T-helper 17 cell (primary cell): ENCODE measurements around the gene ZCCHC2. TPM values are rescaled to one million over a fixed set of nuclear protein-coding genes. Genes with fewer than 3 reads are reported as not detected.

ENCODE experiments used
- ATAC-seq: fragments of 150-1000 bp; cut with Tn5 transposase; 2 replicates; pipeline ENCODE4 v1.10.0; 2021; ENCODE audit warnings: mild to moderate bottlenecking, moderate library complexity
- DNase-seq, 3 donors: peaks; one replicate each; pipeline versions ENCODE4 v3.0.0 to v3.0.0-alpha.2; 2020 to 2021
- H3K9me3 ChIP-seq: one replicate; pipeline ENCODE4 v1.7.0; 2013; ENCODE audit warnings: low read length, mild to moderate bottlenecking; ENCODE audit not compliant: control insufficient read depth, poor library complexity, severe bottlenecking
- H3K27ac Mint-ChIP-seq: one replicate; pipeline ENCODE4 v1.8.0; 2022; ENCODE audit warnings: mild to moderate bottlenecking, moderate library complexity, mixed read lengths
- H3K27me3 Mint-ChIP-seq: one replicate; pipeline ENCODE4 v1.8.0; 2022; ENCODE audit warnings: mixed read lengths
- H3K36me3 Mint-ChIP-seq: one replicate; pipeline ENCODE4 v1.8.0; 2022; ENCODE audit warnings: low read depth, mixed read lengths
- H3K4me1 Mint-ChIP-seq: one replicate; pipeline ENCODE4 v1.8.0; 2022; ENCODE audit warnings: mild to moderate bottlenecking, mixed read lengths
- H3K4me3 Mint-ChIP-seq: one replicate; pipeline ENCODE4 v1.8.0; 2022; ENCODE audit warnings: mild to moderate bottlenecking, moderate library complexity, mixed read lengths
- total RNA-seq, 4 donors: library from RNA in 2 of 4; stranded (reverse) in 2 of 4; gene quantifications; one replicate each; pipeline ENCODE4 v1.2.3 and lab custom pipeline; 2022 to 2026

The ZCCHC2 gene
- total RNA-seq, 2 donors from 2014 or later = 69.3 to 71.5 TPM

DNA sequence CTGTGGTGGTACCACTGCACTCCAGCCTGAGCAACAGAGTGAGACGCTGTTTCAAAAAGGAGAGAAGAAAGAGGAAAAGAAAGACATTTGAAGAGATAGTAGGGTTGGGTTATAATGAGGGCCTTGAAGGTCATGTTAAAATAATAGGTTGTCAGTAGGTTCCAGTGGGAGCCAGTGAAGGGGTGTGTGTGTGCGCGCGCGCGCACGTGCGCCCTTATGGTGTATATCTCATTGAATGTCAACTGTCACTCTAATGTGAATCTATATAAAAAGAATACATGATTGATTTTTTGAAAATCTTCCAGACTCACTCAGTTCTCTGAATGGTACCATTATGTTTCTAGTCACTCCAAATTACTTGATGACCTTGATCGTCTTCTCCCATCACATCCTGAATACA is 9.1 kb downstream of the ZCCHC2 start:
- H3K4me1 Mint-ChIP-seq = peaks cover 35% of the 10 kb centered on the region
- DNase-seq = no peak
- no peaks in the 10 kb centered on the region for H3K9me3 ChIP-seq
- H3K27ac Mint-ChIP-seq = no peak overlapping the region
- no peaks in the 10 kb centered on the region for H3K27me3 Mint-ChIP-seq
- no peak overlapping the region for H3K4me3 Mint-ChIP-seq
- peaks cover 4% of the 10 kb centered on the region for H3K36me3 Mint-ChIP-seq
- ATAC-seq = no peak

DNA sequence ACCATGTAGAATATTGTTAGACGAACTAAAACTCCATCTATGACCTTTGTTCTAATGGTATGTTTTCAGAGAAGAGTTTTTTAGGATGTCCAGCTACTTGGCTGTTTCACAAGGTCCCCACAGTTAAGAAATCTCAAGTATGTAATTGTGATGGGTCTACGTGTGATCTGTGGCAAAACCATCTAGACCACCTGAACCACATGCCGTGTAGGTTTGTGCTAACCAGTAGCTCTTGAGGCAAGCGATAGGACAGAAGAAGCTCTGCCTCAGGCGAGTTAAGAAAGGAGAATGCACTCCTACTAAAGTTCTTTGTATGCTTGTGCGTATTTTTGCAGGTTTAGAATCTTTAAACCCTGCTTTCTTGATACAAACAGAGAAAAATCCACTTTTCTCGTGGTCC is 13.2 kb downstream of the ZCCHC2 start:
- Mint-ChIP-seq H3K4me3 (no peak overlapping the region), H3K27ac (no peak overlapping the region), H3K36me3 (peaks cover 4% of the 10 kb centered on the region), H3K4me1 (peaks cover 32% of the 10 kb centered on the region), H3K27me3 (no peaks in the 10 kb centered on the region)
- no peaks in the 10 kb centered on the region for H3K9me3 ChIP-seq
- DNase-seq (no peak), ATAC-seq (no peak)

DNA sequence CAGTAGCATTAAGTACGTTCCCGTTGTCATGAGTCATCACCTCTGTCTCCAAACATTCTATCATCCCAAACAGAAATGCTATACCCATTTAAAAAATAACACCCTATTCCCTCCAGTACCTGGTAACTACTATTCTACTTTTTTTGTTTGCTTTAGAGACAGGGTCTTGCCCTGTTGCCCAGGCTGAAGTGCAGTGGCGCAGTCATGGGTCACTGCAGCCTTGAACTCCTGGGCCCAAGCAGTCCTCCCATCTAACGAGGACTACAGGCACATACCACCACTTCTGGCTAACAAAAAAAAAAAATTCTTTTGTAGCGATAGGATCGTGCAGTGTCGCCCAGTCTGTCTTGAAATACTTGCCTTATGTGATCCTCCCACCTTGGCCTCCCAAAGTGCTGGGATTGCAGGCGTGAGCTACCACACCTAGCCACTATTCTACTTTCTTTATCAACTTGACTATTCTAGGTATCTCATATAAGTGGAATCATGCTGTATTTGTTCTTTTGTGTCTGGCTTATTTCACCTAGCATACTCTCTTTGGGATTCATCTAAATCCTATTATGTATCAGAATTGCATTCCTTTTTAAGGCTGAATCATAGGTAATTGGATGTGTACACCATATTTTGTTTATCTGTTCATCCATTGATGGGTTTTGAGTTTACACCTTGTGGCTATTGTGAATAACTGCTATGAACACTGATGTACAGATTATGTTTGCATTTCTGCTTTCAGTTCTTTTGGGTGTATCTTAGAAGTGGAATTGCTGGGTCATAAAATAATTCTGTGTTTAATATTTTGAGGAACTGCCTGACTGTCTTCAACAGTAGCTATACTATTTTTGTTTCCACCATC is 14.4 kb downstream of the ZCCHC2 start:
- H3K9me3 ChIP-seq = no peaks in the 10 kb centered on the region
- no peak overlapping the region for H3K27ac Mint-ChIP-seq
- DNase-seq = no peak
- no peak overlapping the region for H3K4me3 Mint-ChIP-seq
- peaks cover 30% of the 10 kb centered on the region for H3K4me1 Mint-ChIP-seq
- no peak for ATAC-seq
- peaks cover 5% of the 10 kb centered on the region for H3K36me3 Mint-ChIP-seq
- no peaks in the 10 kb centered on the region for H3K27me3 Mint-ChIP-seq

DNA sequence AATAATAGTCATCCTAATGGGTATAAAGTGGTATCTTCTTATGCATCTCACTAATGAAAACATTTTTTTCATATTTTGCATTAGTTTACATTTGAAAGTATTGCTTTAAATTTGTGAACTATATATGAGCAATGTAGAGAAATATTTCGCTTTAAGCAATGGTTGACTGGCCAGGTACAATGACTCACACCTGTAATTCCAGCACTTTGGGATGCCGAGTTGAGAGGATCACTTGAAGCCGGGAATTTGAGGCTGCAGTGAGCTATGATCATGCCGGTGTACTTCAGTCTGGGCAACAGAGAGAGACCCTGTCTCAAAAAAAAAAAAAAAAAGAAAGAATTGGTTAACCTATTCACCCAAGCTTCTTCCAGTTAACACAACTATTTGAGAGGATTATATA is 15.1 kb downstream of the ZCCHC2 start:
- no peaks in the 10 kb centered on the region for H3K9me3 ChIP-seq
- Mint-ChIP-seq H3K4me3 (no peak overlapping the region), H3K27me3 (no peaks in the 10 kb centered on the region), H3K4me1 (peaks cover 30% of the 10 kb centered on the region), H3K27ac (no peak overlapping the region), H3K36me3 (peaks cover 5% of the 10 kb centered on the region)
- DNase-seq (no peak), ATAC-seq (no peak)

DNA sequence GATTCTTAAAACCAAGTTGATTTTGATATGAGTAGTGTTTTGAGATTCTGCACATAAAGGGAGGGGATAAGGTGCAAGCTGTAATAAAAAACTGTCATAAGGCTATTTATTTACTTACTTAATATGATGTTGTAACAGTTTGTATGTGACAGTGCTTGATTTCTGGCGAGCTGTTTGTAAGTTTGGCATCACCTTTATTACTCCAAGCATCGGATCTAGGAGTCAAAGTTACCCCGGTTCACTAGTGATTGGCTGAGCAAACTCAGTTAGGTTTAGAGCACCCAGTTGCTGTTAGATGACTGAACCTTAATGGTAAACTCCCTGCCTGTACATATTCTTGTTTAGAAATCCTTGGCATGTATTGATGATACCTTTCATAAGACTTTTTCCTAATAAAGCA is 16.1 kb downstream of the ZCCHC2 start:
- no peak overlapping the region for H3K4me3 Mint-ChIP-seq
- DNase-seq (no peak), ATAC-seq (no peak)
- no peaks in the 10 kb centered on the region for H3K27me3 Mint-ChIP-seq
- peaks cover 12% of the 10 kb centered on the region for H3K36me3 Mint-ChIP-seq
- H3K4me1 Mint-ChIP-seq = peaks cover 33% of the 10 kb centered on the region
- no peak overlapping the region for H3K27ac Mint-ChIP-seq
- no peaks in the 10 kb centered on the region for H3K9me3 ChIP-seq

DNA sequence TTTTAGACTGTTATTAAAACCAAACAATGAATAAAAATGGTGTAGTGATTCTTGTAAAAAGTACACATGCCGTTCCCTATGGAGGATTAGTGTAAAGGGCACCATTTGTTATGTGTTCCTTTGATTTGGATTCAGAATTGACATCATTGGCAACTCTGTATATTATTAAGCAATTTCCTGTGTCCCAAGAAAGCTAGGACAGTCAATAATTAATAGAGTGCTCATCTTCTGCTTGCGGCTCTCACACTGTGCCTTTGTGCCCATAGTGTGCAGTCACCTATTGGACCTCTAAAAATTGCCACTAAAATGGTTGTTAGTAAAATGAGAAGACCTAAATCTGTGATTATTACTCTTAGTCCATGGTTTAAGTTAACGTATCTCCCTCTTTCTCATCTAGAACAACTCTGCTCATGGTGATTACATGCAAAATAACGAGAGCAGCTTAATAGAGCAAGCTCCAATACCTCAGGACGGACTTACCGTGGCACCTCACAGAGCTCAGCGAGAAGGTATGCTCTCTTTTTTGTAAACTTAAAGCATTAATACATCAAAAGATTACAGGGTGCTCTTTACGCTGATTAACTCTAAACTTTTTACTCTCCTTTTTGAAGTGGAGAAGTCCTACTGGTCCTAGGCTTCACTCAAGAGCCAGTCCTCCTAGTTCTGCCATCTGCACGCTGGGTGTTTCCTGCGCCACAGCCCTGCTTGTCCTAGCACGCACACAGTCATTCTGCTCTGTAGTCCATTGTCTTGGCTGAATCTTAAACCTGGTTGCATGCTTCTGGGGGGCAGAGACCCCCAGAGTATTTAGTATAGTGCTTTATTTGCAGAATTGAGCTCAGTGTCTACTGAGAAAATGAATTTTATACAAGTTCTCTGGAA is 16.7 kb downstream of the ZCCHC2 start:
- H3K4me3 Mint-ChIP-seq = no peak overlapping the region
- no peaks in the 10 kb centered on the region for H3K27me3 Mint-ChIP-seq
- ATAC-seq (no peak), DNase-seq (no peak)
- peaks cover 28% of the 10 kb centered on the region for H3K4me1 Mint-ChIP-seq
- no peak overlapping the region for H3K27ac Mint-ChIP-seq
- peaks cover 12% of the 10 kb centered on the region for H3K36me3 Mint-ChIP-seq
- no peaks in the 10 kb centered on the region for H3K9me3 ChIP-seq

DNA sequence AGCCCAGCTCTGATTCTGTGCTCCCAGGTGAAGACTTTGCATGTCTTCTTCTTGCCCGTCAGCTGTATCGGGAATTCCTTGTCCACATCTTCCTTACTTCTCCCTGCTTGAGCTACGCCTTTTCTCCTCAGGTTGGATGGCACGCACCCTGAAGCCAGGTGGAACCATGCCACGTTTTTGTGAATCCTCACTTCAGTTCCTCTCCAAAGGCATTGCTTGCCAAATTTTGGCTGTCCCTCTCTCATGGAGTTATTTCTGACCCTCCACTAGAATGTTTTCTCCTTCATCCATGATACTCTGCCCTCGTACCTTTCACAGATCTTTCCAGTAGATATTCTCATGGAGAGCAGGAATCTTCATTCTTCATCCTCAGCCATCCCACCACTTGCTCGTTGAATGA is 20.2 kb downstream of the ZCCHC2 start:
- no peaks in the 10 kb centered on the region for H3K9me3 ChIP-seq
- H3K27me3 Mint-ChIP-seq = no peaks in the 10 kb centered on the region
- no peak overlapping the region for H3K4me3 Mint-ChIP-seq
- no peak for ATAC-seq
- H3K4me1 Mint-ChIP-seq = peaks cover 17% of the 10 kb centered on the region
- H3K27ac Mint-ChIP-seq = no peak overlapping the region
- H3K36me3 Mint-ChIP-seq = peaks cover 12% of the 10 kb centered on the region
- no peak for DNase-seq

DNA sequence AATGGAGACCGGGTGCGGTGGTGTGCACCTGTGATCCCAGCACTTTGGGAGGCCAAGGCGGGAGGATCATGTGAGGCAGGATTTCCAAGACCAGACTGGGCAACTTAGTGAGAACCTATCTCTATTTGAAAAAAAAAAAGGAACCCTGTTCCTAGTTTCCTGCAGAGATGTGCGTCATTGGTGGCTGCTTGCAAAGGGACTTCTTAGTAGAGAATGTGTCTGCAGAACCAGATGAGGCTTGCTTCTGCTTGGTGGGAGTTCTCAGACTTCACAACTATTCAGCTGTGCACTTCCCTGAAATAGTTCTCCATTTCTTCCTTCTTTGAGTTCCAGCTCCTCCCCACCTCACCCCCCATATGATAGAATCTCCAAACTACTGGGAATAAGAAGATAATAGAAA is 22.3 kb downstream of the ZCCHC2 start:
- peaks cover 15% of the 10 kb centered on the region for H3K36me3 Mint-ChIP-seq
- no peaks in the 10 kb centered on the region for H3K9me3 ChIP-seq
- H3K4me3 Mint-ChIP-seq = no peak overlapping the region
- H3K27ac Mint-ChIP-seq = no peak overlapping the region
- peaks cover 15% of the 10 kb centered on the region for H3K4me1 Mint-ChIP-seq
- ATAC-seq (no peak), DNase-seq (no peak)
- H3K27me3 Mint-ChIP-seq = no peaks in the 10 kb centered on the region

DNA sequence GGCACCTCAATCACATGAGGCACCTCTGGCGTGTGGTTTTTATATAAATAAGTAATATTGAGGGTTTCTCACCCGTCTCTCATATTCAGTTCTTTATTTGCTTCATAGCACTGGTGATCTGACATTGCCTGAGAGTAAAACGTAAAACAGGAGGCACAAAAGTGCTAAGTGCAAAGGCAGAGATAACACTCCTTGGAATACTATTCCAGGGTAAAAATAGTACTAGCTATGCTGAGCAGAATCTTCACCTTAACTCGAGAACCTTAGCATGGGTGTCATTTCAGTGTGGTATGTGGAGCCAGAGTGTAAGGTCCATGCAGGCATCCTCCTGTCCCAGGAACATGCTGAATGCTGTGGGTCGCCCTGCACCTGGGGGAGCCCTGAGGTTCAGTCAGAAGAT is 26.9 kb downstream of the ZCCHC2 start:
- Mint-ChIP-seq H3K27me3 (no peaks in the 10 kb centered on the region), H3K27ac (no peak overlapping the region), H3K36me3 (peaks cover 12% of the 10 kb centered on the region), H3K4me1 (peaks cover 30% of the 10 kb centered on the region), H3K4me3 (no peak overlapping the region)
- H3K9me3 ChIP-seq = no peaks in the 10 kb centered on the region
- ATAC-seq (no peak), DNase-seq (no peak)

DNA sequence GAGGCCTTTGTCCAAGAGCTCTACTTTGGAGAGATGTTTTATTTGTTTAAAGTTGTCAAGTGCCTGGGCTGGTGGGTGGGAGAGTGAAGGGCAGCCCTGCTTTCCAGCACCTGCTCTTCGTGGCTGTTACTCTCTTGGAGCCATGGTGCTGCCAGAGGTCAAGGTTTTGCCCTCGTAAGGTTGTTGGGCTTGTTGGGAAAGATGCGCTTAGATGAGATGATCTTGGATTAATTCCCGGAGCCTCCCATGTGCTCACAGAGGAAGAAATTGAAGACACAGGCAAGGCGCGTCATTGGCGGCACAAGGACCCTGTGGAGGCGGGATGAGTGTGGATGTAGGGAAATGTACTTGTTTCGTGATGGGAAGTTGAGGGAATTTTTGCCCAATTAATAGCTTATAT is 27.9 kb downstream of the ZCCHC2 start:
- Mint-ChIP-seq H3K27ac (peak overlapping the region; percentile 68), H3K4me1 (peaks cover 30% of the 10 kb centered on the region), H3K27me3 (no peaks in the 10 kb centered on the region), H3K4me3 (no peak overlapping the region), H3K36me3 (peaks cover 12% of the 10 kb centered on the region)
- DNase-seq = no peak
- H3K9me3 ChIP-seq = no peaks in the 10 kb centered on the region
- no peak for ATAC-seq

DNA sequence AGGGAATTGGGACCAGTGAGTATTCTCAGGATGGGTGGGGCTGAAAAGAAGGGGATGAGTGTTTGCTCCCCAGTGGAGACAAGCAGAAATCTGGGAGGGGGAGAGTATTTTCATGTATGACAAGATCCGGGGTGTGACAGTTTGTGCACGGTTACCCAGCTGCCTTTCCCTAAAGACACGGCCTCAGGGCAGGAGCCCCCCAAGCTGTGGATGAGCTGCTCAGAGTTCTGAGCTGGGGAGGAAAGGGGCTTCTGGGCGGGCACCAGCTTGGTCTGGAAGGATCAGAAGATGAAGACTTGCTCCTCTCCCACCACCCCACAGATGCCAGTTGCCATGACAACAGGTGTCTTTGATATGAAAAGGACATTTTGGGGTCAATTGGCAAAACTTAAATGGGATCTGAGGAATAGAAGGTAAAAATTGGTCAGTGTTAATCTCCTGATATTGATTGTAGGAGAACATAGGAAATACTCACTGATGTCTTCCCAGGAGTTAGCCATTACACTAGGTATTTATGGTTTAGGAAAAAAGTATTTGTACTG is 29.2 kb downstream of the ZCCHC2 start:
- Mint-ChIP-seq H3K4me1 (peaks cover 31% of the 10 kb centered on the region), H3K4me3 (no peak overlapping the region), H3K27ac (no peak overlapping the region), H3K27me3 (no peaks in the 10 kb centered on the region), H3K36me3 (peaks cover 18% of the 10 kb centered on the region)
- DNase-seq (no peak), ATAC-seq (no peak)
- H3K9me3 ChIP-seq = no peaks in the 10 kb centered on the region

DNA sequence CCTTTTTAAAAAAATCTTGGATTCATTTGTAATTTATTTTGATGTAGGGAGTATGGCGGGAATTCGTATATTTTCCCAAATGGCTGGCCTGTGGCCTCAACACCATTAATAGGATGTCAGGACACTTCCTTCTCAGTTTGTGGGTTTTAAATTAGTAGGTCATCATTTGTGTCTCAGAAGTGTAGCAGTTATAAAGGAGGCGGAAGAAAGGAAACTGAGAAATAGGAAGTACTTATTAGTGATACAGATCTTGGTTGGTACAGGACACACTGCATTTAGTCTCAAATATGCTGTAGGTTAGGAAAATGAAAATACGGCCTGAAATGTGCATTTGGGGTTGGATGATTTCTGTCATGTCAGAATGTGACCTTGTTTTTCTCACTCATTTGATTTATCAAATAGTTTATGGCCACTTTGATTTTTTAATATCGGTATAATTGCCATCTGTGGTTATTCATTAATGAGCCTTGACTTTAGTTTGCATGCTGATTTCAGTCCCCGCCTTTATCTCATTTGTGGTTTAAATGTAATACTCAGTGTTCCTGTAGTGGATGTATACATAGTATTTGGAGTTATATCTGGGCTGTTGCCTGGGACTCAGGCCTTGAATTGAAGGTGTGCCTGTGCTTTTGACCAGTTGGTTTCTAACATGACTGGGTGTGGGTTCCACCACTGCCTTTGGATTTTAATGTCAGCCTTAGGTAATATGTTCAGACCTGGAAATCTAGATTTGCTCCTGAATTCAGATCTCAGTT is 31.4 kb downstream of the ZCCHC2 start:
- no peak for DNase-seq
- peak overlapping the region; percentile 83 for H3K27ac Mint-ChIP-seq

DNA sequence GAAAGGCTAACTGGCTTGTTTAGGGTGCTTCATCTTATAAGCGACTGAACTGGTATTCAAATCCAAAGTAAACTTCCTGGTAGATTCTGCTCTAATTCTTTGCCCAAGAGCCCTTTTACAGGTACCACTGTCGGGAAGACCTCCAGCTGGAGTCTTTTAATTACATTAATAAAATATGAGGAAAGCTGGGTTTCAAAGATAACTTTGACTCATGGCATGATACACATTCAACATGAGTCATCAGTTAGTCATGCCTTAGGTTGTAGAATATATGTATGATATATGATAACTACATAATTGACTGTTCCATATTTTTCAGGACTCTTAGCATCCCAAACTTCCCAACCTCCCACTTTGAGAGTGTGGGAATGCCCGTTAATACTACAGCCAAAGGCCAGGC is 32.3 kb downstream of the ZCCHC2 start:
- H3K9me3 ChIP-seq = no peaks in the 10 kb centered on the region
- Mint-ChIP-seq H3K4me1 (peaks cover 34% of the 10 kb centered on the region), H3K27me3 (no peaks in the 10 kb centered on the region), H3K4me3 (no peak overlapping the region), H3K36me3 (peaks cover 18% of the 10 kb centered on the region), H3K27ac (no peak overlapping the region)
- no peak for ATAC-seq
- no peak for DNase-seq

More for the DNA sequence above, 31.4 kb downstream of the ZCCHC2 start:
- H3K4me3 Mint-ChIP-seq = peak overlapping the region; percentile 78
- peaks cover 31% of the 10 kb centered on the region for H3K4me1 Mint-ChIP-seq
- H3K9me3 ChIP-seq = no peaks in the 10 kb centered on the region
- no peaks in the 10 kb centered on the region for H3K27me3 Mint-ChIP-seq
- peaks cover 20% of the 10 kb centered on the region for H3K36me3 Mint-ChIP-seq
- no peak for ATAC-seq
